BLaER1 treated with 17β-estradiol and CSF1 and Interleukin-3, amounts not matched to agents 10 nM and 100 nM (cell line): Measurements from ENCODE around the gene CACNB4.
A peak's percentile ranks its signal among the peaks of the same experiment; 100 is the strongest.

Experiments
- H3K27ac ChIP-seq, 11 experiments: shearing (Covaris generic); formaldehyde crosslinking; 2 replicates each; pipeline ENCODE4 v1.8.1; 2022
- H3K27me3 ChIP-seq, 11 experiments: shearing (Covaris generic); formaldehyde crosslinking; 2 replicates each; pipeline ENCODE4 v1.8.1; 2022
- H3K36me3 ChIP-seq, 11 experiments: shearing (Covaris generic); formaldehyde crosslinking; 2 replicates each; pipeline ENCODE4 v1.8.1; 2022
- H3K4me1 ChIP-seq, 10 experiments: shearing (Covaris generic); formaldehyde crosslinking; 2 replicates each; pipeline ENCODE4 v1.8.1; 2022
- H3K4me2 ChIP-seq, 11 experiments: shearing (Covaris generic); formaldehyde crosslinking; 2 replicates each; pipeline ENCODE4 v1.8.1; 2022
- H3K4me3 ChIP-seq, 10 experiments: shearing (Covaris generic); formaldehyde crosslinking; 2 replicates each; pipeline ENCODE4 v1.8.1; 2022
- H3K9ac ChIP-seq, 11 experiments: shearing (Covaris generic); formaldehyde crosslinking; 2 replicates each; pipeline ENCODE4 v1.8.1; 2022
- H3K9me3 ChIP-seq, 11 experiments: shearing (Covaris generic); formaldehyde crosslinking; replicated peaks in 1 of 11; 2 replicates each; pipeline ENCODE4 v1.8.1; 2022
- H4K20me1 ChIP-seq, 11 experiments: shearing (Covaris generic); formaldehyde crosslinking; 2 replicates each; pipeline ENCODE4 v1.8.1; 2022
- Cebpa-rat ChIP-seq, 11 experiments: shearing (Covaris generic); IDR thresholded peaks; 2 replicates each; pipeline ENCODE4 v1.8.1; 2022

The CACNB4 gene

GRCh38 chr2:152064001-152064400 is 34.8 kb downstream of the CACNB4 start:
- Histone ChIP-seq H3K4me3 (no peak overlapping the region), H3K4me2 (no peak overlapping the region), H3K9me3 (peaks cover 10 to 25% (median 11%) of the 10 kb centered on the region in 11 experiments), H4K20me1 (peaks cover 0 to 6% (median 0%) of the 10 kb centered on the region in 11 experiments; a peak in 1 of 22 replicates), H3K36me3 (peaks cover 0 to 9% (median 1%) of the 10 kb centered on the region in 11 experiments; a peak in 6 of 22 replicates), H3K9ac (no peak overlapping the region), H3K4me1 (peaks cover 0 to 11% (median 0%) of the 10 kb centered on the region in 10 experiments; a peak in 2 of 20 replicates), H3K27me3 (peaks cover 0 to 91% (median 0%) of the 10 kb centered on the region in 11 experiments; a peak in 7 of 22 replicates), H3K27ac (no peak overlapping the region)
- no peak for TF ChIP-seq Cebpa-rat (IDR thresholded peaks at IDR 0.05)

GRCh38 chr2:152063325-152063924 is 35.4 kb downstream of the CACNB4 start:
- Histone ChIP-seq H3K9me3 (peaks cover 16 to 30% (median 16%) of the 10 kb centered on the region in 11 experiments), H3K27ac (no peak overlapping the region), H3K4me3 (no peak overlapping the region), H4K20me1 (peaks cover 0 to 6% (median 0%) of the 10 kb centered on the region in 11 experiments; a peak in 1 of 22 replicates), H3K4me1 (peaks cover 0 to 11% (median 0%) of the 10 kb centered on the region in 10 experiments; a peak in 2 of 20 replicates), H3K4me2 (no peak overlapping the region), H3K27me3 (peaks cover 0 to 91% (median 0%) of the 10 kb centered on the region in 11 experiments; a peak in 7 of 22 replicates), H3K36me3 (peaks cover 0 to 13% (median 4%) of the 10 kb centered on the region in 11 experiments; a peak in 8 of 22 replicates), H3K9ac (no peak overlapping the region)
- no peak for TF ChIP-seq Cebpa-rat (IDR thresholded peaks at IDR 0.05)

GRCh38 chr2:152062125-152063091 is 36.4 kb downstream of the CACNB4 start:
- Histone ChIP-seq H3K4me3 (no peak overlapping the region), H3K36me3 (peaks cover 0 to 14% (median 5%) of the 10 kb centered on the region in 11 experiments; a peak in 8 of 22 replicates), H3K4me1 (peaks cover 0 to 11% (median 0%) of the 10 kb centered on the region in 10 experiments; a peak in 2 of 20 replicates), H3K4me2 (no peak overlapping the region), H3K9me3 (peaks cover 26 to 41% (median 26%) of the 10 kb centered on the region in 11 experiments), H3K27me3 (peaks cover 0 to 91% (median 0%) of the 10 kb centered on the region in 11 experiments; a peak in 7 of 22 replicates), H3K9ac (no peak overlapping the region), H3K27ac (no peak overlapping the region), H4K20me1 (no peaks in the 10 kb centered on the region)
- no peak for TF ChIP-seq Cebpa-rat (IDR thresholded peaks at IDR 0.05)

- no peak for TF ChIP-seq Cebpa-rat (IDR thresholded peaks at IDR 0.05)
- H3K4me2 ChIP-seq = no peak overlapping the region
- no peak overlapping the region for H3K27ac ChIP-seq
- H3K9me3 ChIP-seq = peaks cover 30 to 47% (median 33%) of the 10 kb centered on the region in 11 experiments
- H3K9ac ChIP-seq = no peak overlapping the region
- H3K4me1 ChIP-seq = peaks cover 5 to 20% (median 9%) of the 10 kb centered on the region in 10 experiments; a peak in 19 of 20 replicates
- H3K27me3 ChIP-seq = peaks cover 0 to 97% (median 0%) of the 10 kb centered on the region in 11 experiments; a peak in 7 of 22 replicates
- peaks cover 0 to 14% (median 5%) of the 10 kb centered on the region in 11 experiments; a peak in 8 of 22 replicates for H3K36me3 ChIP-seq
- 0 out of 22 replicates have a peak, but pooled peaks cover 0 to 1% (median 0%) of the 10 kb centered on the region in 11 experiments for H4K20me1 ChIP-seq
- no peak overlapping the region for H3K4me3 ChIP-seq
These were observed 37.5 kb downstream of the CACNB4 start for GRCh38 chr2:152061383-152061782.

- TF ChIP-seq Cebpa-rat (IDR thresholded peaks at IDR 0.05) = no peak
- Histone ChIP-seq H3K4me3 (peak overlapping the region in 1 of 10 experiments; percentile 0; a peak in 1 of 20 replicates), H4K20me1 (peaks cover 0 to 21% (median 0%) of the 10 kb centered on the region in 11 experiments; a peak in 2 of 22 replicates), H3K4me1 (peaks cover 27 to 36% (median 31%) of the 10 kb centered on the region in 10 experiments), H3K27ac (no peak overlapping the region), H3K27me3 (peaks cover 0 to 92% (median 0%) of the 10 kb centered on the region in 11 experiments; a peak in 7 of 22 replicates), H3K9ac (no peak overlapping the region), H3K9me3 (peaks cover 33 to 40% (median 35%) of the 10 kb centered on the region in 11 experiments), H3K4me2 (no peak overlapping the region), H3K36me3 (peaks cover 0 to 14% (median 5%) of the 10 kb centered on the region in 11 experiments; a peak in 8 of 22 replicates)
These were observed 40.2 kb downstream of the CACNB4 start for GRCh38 chr2:152058655-152059054.

- H4K20me1 ChIP-seq = peaks cover 0 to 28% (median 0%) of the 10 kb centered on the region in 11 experiments; a peak in 3 of 22 replicates
- H3K36me3 ChIP-seq = peaks cover 0 to 14% (median 5%) of the 10 kb centered on the region in 11 experiments; a peak in 8 of 22 replicates
- H3K27ac ChIP-seq = peak overlapping the region in 5 of 11 experiments; percentile 40 to 72 (median 60); a peak in 9 of 22 replicates
These were observed 42.4 kb downstream of the CACNB4 start for GRCh38 chr2:152056418-152056817.

GRCh38 chr2:152055366-152056108 is 43.3 kb downstream of the CACNB4 start:
- peak overlapping the region in 7 of 11 experiments; percentile 6 to 72 (median 55); a peak in 12 of 22 replicates for H3K27ac ChIP-seq
- peaks cover 0 to 35% (median 0%) of the 10 kb centered on the region in 11 experiments; a peak in 3 of 22 replicates for H4K20me1 ChIP-seq
- peak overlapping the region; percentile 30 to 82 (median 71); a peak in 21 of 22 replicates for H3K4me2 ChIP-seq

More at GRCh38 chr2:152056418-152056817, 42.4 kb downstream of the CACNB4 start:
- peak overlapping the region; percentile 7 to 82 (median 71); a peak in 19 of 22 replicates for H3K4me2 ChIP-seq
- no peak for TF ChIP-seq Cebpa-rat (IDR thresholded peaks at IDR 0.05)
- H3K4me3 ChIP-seq = no peak overlapping the region; a peak in 1 of 20 replicates
- peaks cover 33 to 49% (median 37%) of the 10 kb centered on the region in 11 experiments for H3K9me3 ChIP-seq
- peaks cover 30 to 40% (median 31%) of the 10 kb centered on the region in 10 experiments for H3K4me1 ChIP-seq
- peaks cover 0 to 96% (median 0%) of the 10 kb centered on the region in 11 experiments; a peak in 8 of 22 replicates for H3K27me3 ChIP-seq
- peak overlapping the region in 1 of 11 experiments; percentile 67; a peak in 3 of 22 replicates for H3K9ac ChIP-seq

More at GRCh38 chr2:152055366-152056108, 43.3 kb downstream of the CACNB4 start:
- Histone ChIP-seq H3K36me3 (peaks cover 0 to 14% (median 5%) of the 10 kb centered on the region in 11 experiments; a peak in 8 of 22 replicates), H3K9me3 (peaks cover 33 to 49% (median 37%) of the 10 kb centered on the region in 11 experiments), H3K27me3 (peaks cover 0 to 98% (median 0%) of the 10 kb centered on the region in 11 experiments; a peak in 9 of 22 replicates), H3K4me3 (no peak overlapping the region), H3K9ac (peak overlapping the region in 3 of 11 experiments; percentile 23 to 67 (median 51); a peak in 4 of 22 replicates), H3K4me1 (peaks cover 34 to 48% (median 39%) of the 10 kb centered on the region in 10 experiments)
- TF ChIP-seq Cebpa-rat (IDR thresholded peaks at IDR 0.05) = peak in 3 of 11 experiments; percentile 39 to 92 (median 76); a peak in 5 of 22 replicates
